GM10248 (cell line): ENCODE results near the gene DPH3.

Experiments
- CTCF ChIA-PET: fragments of 300-600 bp; sonication (Branson Sonifier 250); formaldehyde crosslinking; extraction: SDS; loops from one replicate; lab custom pipeline; 2021; ENCODE audit warnings: antibody characterized with exemption; lab: Yijun Ruan, JAX
- POLR2A ChIA-PET: fragments of 350-650 bp; sonication (Branson Sonifier 250); formaldehyde crosslinking; extraction: SDS; loops from one replicate; lab custom pipeline; 2020; ENCODE audit warnings: antibody characterized with exemption; lab: Yijun Ruan, JAX
- DNase-seq: peaks from one replicate; pipeline ENCODE4 v3.0.0; 2012; ENCODE audit errors: extremely low spot score
- TF ChIP-seq, protein P1 (sequence below): IDR thresholded peaks from 2 replicates; pipeline ENCODE4 v1.5.1; 2012; ENCODE audit warnings: mild to moderate bottlenecking, low read depth; ENCODE audit errors: extremely low read depth, missing control alignments, control extremely low read depth

DPH3 gene

DNA sequence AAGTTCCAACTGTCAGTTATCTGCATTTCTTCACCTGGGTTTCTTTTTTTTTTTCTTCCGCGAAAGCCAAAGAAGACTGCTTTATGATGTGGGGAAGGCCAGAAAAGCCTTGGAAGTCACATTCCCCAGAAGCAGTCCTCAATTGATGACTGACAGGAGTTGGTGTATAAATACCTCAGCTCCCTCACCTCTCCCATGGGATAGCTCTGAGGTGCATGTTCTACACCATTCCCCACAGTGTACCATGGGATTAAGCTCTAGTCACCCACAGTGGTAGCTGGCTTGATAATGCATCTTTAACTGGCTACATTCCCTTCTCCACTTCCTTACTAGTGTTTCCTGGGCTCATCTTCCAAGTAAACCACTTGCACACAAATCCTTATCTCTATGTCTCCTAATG is 30.5 kb downstream of the DPH3 start:
- TF ChIP-seq, protein P1, sequence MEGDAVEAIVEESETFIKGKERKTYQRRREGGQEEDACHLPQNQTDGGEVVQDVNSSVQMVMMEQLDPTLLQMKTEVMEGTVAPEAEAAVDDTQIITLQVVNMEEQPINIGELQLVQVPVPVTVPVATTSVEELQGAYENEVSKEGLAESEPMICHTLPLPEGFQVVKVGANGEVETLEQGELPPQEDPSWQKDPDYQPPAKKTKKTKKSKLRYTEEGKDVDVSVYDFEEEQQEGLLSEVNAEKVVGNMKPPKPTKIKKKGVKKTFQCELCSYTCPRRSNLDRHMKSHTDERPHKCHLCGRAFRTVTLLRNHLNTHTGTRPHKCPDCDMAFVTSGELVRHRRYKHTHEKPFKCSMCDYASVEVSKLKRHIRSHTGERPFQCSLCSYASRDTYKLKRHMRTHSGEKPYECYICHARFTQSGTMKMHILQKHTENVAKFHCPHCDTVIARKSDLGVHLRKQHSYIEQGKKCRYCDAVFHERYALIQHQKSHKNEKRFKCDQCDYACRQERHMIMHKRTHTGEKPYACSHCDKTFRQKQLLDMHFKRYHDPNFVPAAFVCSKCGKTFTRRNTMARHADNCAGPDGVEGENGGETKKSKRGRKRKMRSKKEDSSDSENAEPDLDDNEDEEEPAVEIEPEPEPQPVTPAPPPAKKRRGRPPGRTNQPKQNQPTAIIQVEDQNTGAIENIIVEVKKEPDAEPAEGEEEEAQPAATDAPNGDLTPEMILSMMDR, result no peak
- no peak for DNase-seq
- CTCF ChIA-PET, result interaction anchor here (1.0 to 1.8 kb wide), 3 partner anchors 13 to 185 kb away, joined by 3 to 4 read pairs (median 4); no protein-coding TSS in a partner anchor
- POLR2A ChIA-PET, result no interaction called here

GRCh38 chr3:16233806-16234205 is 30.9 kb downstream of the DPH3 start:
- POLR2A ChIA-PET, result no interaction called here
- CTCF ChIA-PET, result interaction anchor here (1.2 to 1.8 kb wide), 2 partner anchors 14 to 17 kb away, joined by 3 to 4 read pairs; no protein-coding TSS in a partner anchor
- TF ChIP-seq, protein P1, result no peak
- DNase-seq, result no peak

DNA sequence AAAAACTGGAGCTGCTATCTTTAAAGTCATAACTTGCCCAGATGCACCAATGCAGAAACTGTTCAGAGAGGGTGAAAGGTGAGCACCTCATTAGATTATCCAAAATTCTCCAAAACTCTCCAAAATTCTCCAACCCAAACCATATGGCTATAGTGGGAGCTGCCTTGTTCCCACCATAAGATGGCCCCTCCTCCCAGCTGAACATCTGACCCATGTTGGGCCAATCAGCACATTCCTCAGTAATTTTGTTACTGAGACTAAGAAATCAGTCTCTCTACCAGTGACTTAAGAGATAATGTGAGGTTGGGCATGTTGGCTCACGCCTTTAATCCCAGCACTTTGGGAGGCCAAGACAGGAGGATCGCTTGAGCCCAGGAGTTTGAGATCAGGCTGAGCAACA is 32.8 kb downstream of the DPH3 start:
- no peak for DNase-seq
- ChIA-PET POLR2A (no interaction called here), CTCF (interaction anchor here (0.9 to 1.1 kb wide), 3 partner anchors 12 to 51 kb away, joined by 3 to 6 read pairs (median 4); no protein-coding TSS in a partner anchor)
- TF ChIP-seq, protein P1, result no peak

DNA sequence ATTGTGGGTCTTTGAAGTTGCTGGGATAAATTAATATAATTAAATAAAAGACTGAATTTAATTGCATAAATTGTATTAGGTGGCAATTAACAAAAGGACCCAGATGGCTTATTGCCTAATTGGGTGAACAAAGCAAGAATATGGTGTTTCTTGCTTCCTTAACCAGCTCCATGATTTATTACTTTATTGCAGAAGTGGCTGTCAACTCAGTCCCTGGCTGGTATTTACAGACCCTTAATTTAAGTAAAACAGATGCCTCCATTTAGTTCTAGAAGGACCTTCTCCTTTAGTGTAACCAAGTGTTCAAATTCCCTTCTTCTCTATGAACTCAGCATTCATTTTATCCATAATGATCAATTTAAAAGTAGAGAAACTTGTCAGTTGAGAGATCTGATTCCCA is 35.1 kb downstream of the DPH3 start:
- CTCF ChIA-PET, result interaction anchor here (1.3 to 1.4 kb wide), 2 partner anchors 14 to 51 kb away, joined by 3 read pairs; no protein-coding TSS in a partner anchor
- DNase-seq, result no peak
- POLR2A ChIA-PET, result no interaction called here
- TF ChIP-seq, protein P1, result no peak

- ChIA-PET CTCF (interaction anchor here (0.8 kb wide), 1 partner anchor 21 kb away, joined by 3 read pairs; no protein-coding TSS in a partner anchor), POLR2A (interaction anchor here (0.6 kb wide), 1 partner anchor 107 kb away, joined by 3 read pairs; no protein-coding TSS in a partner anchor)
- no peak for DNase-seq
- TF ChIP-seq, protein P1, result no peak
Measured at GRCh38 chr3:16227566-16227965, 37.2 kb downstream of the DPH3 start.

DNA sequence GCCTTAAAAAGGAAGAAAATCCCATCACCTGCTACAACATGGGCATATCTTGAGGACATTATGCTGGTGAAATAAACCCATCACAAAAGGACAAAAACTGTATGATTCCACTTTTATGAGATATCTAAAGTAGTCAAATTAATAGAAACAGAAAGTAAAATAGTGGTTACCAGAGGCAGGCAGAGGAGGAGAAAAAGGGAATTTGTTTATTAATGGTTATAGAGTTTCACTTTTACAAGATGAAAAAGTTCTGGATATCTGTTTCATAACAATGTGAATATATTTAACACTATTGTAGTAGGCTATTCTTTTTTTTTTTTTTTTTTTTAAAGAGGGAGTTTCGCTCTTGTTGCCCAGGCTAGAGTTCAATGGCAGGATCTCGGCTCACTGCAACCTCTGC is 40.4 kb downstream of the DPH3 start:
- POLR2A ChIA-PET, result no interaction called here
- no peak for DNase-seq
- CTCF ChIA-PET, result interaction anchor here (1.6 kb wide), 1 partner anchor 19 kb away, joined by 3 read pairs; no protein-coding TSS in a partner anchor
- TF ChIP-seq, protein P1, result no peak
